HUES6 (cell line): ENCODE measurements around the gene INAVA.
"Not testable (repeated sequence)": the region's sequence is repeated elsewhere in the genome, so short reads cannot be mapped to it uniquely, and the experiment has no call there.

ENCODE experiments used
- H3K27ac ChIP-seq: 2 replicates; pipeline ENCODE4 v1.7.0; 2013; ENCODE audit warnings: low read depth, mild to moderate bottlenecking, low read length, inconsistent platforms
- H3K27me3 ChIP-seq: 2 replicates; pipeline ENCODE4 v1.6.1; 2013; ENCODE audit warnings: low read length; ENCODE audit not compliant: control insufficient read depth, insufficient read depth
- H3K36me3 ChIP-seq: 2 replicates; pipeline ENCODE4 v1.6.1; 2013; ENCODE audit warnings: low read length; ENCODE audit not compliant: control insufficient read depth, insufficient read depth
- H3K4me1 ChIP-seq: 2 replicates; pipeline ENCODE4 v1.6.1; 2013; ENCODE audit warnings: low read length; ENCODE audit not compliant: control insufficient read depth, insufficient read depth
- H3K4me3 ChIP-seq: 2 replicates; pipeline ENCODE4 v1.5.1; 2013; ENCODE audit warnings: low read depth, low read length
- H3K9ac ChIP-seq: one replicate; pipeline ENCODE4 v1.6.1; 2013; ENCODE audit warnings: mild to moderate bottlenecking, low read length
- H3K9me3 ChIP-seq: 2 replicates; pipeline ENCODE4 v1.6.1; 2013; ENCODE audit warnings: low read depth, low read length; ENCODE audit not compliant: control insufficient read depth, insufficient read depth

The INAVA gene

DNA sequence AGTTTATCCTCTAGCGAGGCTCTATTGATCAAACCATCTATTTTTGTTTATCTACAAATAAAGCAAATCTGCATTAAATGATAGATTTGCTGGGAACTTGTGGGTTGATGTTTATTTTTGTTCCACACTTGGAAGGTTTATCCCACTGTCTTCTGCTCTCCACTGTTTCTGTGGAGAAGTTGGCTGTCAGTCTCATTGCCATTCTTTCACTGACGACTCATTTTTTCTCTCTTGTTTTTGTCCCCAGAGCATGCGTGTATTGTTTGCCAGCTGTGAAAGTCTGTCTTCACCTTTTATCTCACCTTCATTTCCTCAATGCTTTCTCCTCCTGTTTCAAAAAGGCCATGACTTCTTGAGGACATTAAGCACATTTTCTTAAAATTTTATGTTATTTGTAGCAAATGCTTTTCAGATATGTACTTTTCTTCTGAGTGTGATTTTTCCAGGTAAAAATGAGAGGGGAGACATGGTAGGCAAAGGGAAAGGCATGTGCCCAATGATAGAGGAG, 52.4 kb downstream of the INAVA start:
- Histone ChIP-seq H3K27me3 (no peaks in the 10 kb centered on the region), H3K36me3 (no peaks in the 10 kb centered on the region), H3K9ac (no peak overlapping the region), H3K9me3 (peaks cover 12% of the 10 kb centered on the region; the same call in 1 of the 2 replicates), H3K4me3 (no peak overlapping the region), H3K4me1 (no peaks in the 10 kb centered on the region), H3K27ac (no peak overlapping the region)

GRCh38 chr1:200949626-200950025, 54.9 kb downstream of the INAVA start:
- no peaks in the 10 kb centered on the region for H3K36me3 ChIP-seq
- no peak overlapping the region for H3K9ac ChIP-seq
- H3K27me3 ChIP-seq: no peaks in the 10 kb centered on the region
- no peak overlapping the region for H3K4me3 ChIP-seq
- H3K4me1 ChIP-seq: no peaks in the 10 kb centered on the region
- H3K9me3 ChIP-seq: peaks cover 12% of the 10 kb centered on the region; the same call in 1 of the 2 replicates
- no peak overlapping the region for H3K27ac ChIP-seq

GRCh38 chr1:200951016-200951415, 56.3 kb downstream of the INAVA start:
- H3K9ac ChIP-seq: no peak overlapping the region
- no peak overlapping the region for H3K4me3 ChIP-seq
- H3K27ac ChIP-seq: no peak overlapping the region
- no peaks in the 10 kb centered on the region for H3K4me1 ChIP-seq
- H3K36me3 ChIP-seq: no peaks in the 10 kb centered on the region
- peaks cover 12% of the 10 kb centered on the region; the same call in 1 of the 2 replicates for H3K9me3 ChIP-seq
- H3K27me3 ChIP-seq: no peaks in the 10 kb centered on the region

GRCh38 chr1:200954434-200954833, 59.7 kb downstream of the INAVA start:
- Histone ChIP-seq H3K36me3 (no peaks in the 10 kb centered on the region), H3K27me3 (no peaks in the 10 kb centered on the region), H3K4me1 (0 out of 2 replicates have a peak, but pooled peaks cover 2% of the 10 kb centered on the region), H3K27ac (no peak overlapping the region), H3K9ac (no peak overlapping the region), H3K4me3 (no peak overlapping the region), H3K9me3 (no peaks in the 10 kb centered on the region)

DNA sequence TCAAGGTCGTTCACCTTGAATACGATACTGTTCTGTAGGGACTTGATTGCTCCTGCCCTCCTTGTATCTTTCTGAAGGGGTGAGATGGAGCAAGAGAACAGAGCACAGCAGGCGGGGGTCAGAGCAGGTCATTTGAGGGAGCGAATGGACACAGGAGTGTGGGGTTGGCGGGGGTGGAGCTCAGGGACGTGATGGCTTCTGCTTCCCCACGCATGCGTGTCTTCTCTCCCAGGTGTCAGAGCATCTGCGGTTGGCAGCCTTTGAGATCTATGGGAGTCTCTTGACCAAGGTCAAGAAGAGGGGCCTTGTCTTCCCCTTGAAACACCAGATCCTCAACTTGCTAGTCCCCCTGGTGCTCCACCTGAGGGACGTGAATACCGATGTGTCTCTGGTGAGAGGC, 63.9 kb downstream of the INAVA start:
- H3K9me3 ChIP-seq: no peaks in the 10 kb centered on the region
- no peak overlapping the region for H3K4me3 ChIP-seq
- no peaks in the 10 kb centered on the region for H3K27me3 ChIP-seq
- H3K27ac ChIP-seq: no peak overlapping the region
- no peak overlapping the region for H3K9ac ChIP-seq
- H3K36me3 ChIP-seq: no peaks in the 10 kb centered on the region
- 0 out of 2 replicates have a peak, but pooled peaks cover 5% of the 10 kb centered on the region for H3K4me1 ChIP-seq

- Histone ChIP-seq H3K27ac (no peak overlapping the region), H3K9me3 (no peaks in the 10 kb centered on the region), H3K4me3 (no peak overlapping the region), H3K36me3 (no peaks in the 10 kb centered on the region), H3K9ac (no peak overlapping the region), H3K27me3 (no peaks in the 10 kb centered on the region), H3K4me1 (0 out of 2 replicates have a peak, but pooled peaks cover 5% of the 10 kb centered on the region)
Observed at GRCh38 chr1:200959411-200959921, 64.8 kb downstream of the INAVA start.

DNA sequence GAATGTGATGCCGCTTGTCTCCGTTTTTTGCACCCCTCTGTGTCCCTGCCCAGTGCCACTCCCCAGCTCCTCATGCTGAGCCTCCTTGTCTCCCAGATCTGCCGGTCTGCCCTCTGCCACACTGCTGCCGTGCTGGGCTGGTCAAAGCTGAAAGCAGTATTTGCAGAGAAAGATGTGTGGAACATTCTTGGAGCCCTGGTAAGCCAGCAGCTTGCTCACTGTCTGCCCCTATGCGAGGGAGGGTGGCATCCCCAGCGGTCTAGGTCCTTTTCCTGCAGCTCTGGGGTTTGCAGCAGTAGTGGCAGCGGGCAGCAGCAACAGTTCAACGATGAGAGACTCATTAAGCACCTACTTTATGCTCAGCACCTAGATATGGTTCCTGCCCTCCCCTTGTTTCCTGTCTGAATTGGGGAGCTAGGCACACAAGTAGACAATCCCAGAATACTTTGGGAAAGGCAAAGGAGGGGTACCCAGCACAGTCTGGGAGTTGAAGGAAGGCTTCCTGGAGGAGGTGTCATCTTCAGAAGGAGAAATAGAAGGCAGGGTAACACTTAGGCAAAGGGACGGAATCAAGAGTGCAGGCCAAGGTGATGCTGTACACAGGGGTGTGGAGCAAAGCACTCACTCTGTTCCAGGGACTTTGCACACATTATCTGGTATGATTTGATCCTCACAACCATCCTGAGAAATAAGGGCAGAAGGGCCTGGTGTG, 65.7 kb downstream of the INAVA start:
- Histone ChIP-seq H3K4me1 (0 out of 2 replicates have a peak, but pooled peaks cover 5% of the 10 kb centered on the region), H3K27ac (no peak overlapping the region), H3K9ac (no peak overlapping the region), H3K36me3 (no peaks in the 10 kb centered on the region), H3K27me3 (no peaks in the 10 kb centered on the region), H3K9me3 (no peaks in the 10 kb centered on the region), H3K4me3 (no peak overlapping the region)

DNA sequence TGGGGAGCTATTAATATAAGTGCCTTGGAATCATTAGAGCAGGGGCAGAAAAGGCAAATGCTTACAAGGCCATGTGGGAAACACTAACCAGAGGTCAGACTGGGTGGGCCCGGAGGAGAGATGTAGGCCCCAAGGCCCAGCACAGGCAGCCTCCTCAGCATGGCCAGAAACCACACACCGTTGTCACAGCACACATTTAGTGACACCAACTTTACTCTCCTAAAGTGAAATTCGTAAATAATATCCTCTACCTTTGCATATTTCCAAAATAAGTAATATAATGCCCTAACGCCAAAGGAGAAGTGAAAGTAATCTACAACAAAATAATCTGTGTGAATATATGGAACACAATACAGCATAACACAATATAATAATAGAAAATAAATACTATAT, 66.2 kb downstream of the INAVA start:
- Histone ChIP-seq H3K9me3 (no peaks in the 10 kb centered on the region), H3K4me1 (0 out of 2 replicates have a peak, but pooled peaks cover 5% of the 10 kb centered on the region), H3K4me3 (no peak overlapping the region), H3K27me3 (no peaks in the 10 kb centered on the region), H3K9ac (no peak overlapping the region), H3K36me3 (no peaks in the 10 kb centered on the region), H3K27ac (no peak overlapping the region)

- H3K27ac ChIP-seq, H3K4me3 ChIP-seq, H3K4me1 ChIP-seq, H3K9ac ChIP-seq, H3K9me3 ChIP-seq, H3K27me3 ChIP-seq, H3K36me3 ChIP-seq: not testable (repeated sequence)
Observed at GRCh38 chr1:200962151-200962550, 67.5 kb downstream of the INAVA start.

DNA sequence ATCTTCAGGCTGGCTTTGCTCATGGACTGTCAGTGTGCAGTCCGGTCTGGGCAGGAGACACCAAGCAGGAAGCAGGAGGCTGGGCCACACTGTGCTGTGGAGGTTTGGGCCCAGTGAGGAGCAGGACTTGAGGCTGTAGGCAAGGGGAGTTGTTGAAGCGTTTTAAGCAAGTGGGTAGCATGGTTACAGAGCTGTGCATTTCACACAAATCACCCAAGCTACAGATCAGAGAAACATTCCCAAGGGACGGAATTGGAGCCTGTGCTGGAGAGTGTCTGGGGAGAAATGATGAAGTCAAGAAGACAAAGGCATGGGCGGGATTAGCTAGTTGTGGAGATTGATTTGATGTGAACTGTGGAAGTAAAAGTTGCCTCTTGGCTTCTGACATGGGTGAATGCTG, 67.9 kb downstream of the INAVA start:
- Histone ChIP-seq H3K27ac (no peak overlapping the region), H3K9me3 (no peaks in the 10 kb centered on the region), H3K27me3 (no peaks in the 10 kb centered on the region), H3K36me3 (no peaks in the 10 kb centered on the region), H3K4me3 (no peak overlapping the region), H3K4me1 (0 out of 2 replicates have a peak, but pooled peaks cover 5% of the 10 kb centered on the region), H3K9ac (no peak overlapping the region)

GRCh38 chr1:200963076-200963475, 68.4 kb downstream of the INAVA start:
- Histone ChIP-seq H3K9ac (no peak overlapping the region), H3K4me1 (0 out of 2 replicates have a peak, but pooled peaks cover 7% of the 10 kb centered on the region), H3K9me3 (no peaks in the 10 kb centered on the region), H3K27me3 (no peaks in the 10 kb centered on the region), H3K4me3 (no peak overlapping the region), H3K36me3 (no peaks in the 10 kb centered on the region), H3K27ac (no peak overlapping the region)
